K562 (cell line): ENCODE results near the gene PLCD4. TPM values are rescaled to one million over a fixed set of nuclear protein-coding genes. Genes with fewer than 3 reads are reported as not detected.

Source experiments
- ATAC-seq: fragments of 200-7000 bp; cut with Tn5 transposase; 3 replicates; pipeline ENCODE4 v1.9.1; 2020; ENCODE audit warnings: moderate library complexity
- BruUV-seq: library from RNA; stranded (reverse); fragments of 400-500 nt; replicated peaks from 2 replicates; lab custom pipeline; 2021; lab: Mats Ljungman, UMichigan
- CTCF ChIA-PET: fragments of 300-600 bp; formaldehyde crosslinking; extraction: SDS; loops from one replicate; lab custom pipeline; 2021; ENCODE audit warnings: low intra/inter-chr PET ratio; lab: Yijun Ruan, JAX
- POLR2A ChIA-PET: fragments of 300-600, 350-650 bp; sonication (Branson Sonifier 250); formaldehyde crosslinking; extraction: SDS; loops from one replicate; lab custom pipeline; 2021; ENCODE audit warnings: antibody characterized with exemption, inconsistent platforms; lab: Yijun Ruan, JAX
- DNase-seq, 4 experiments: peaks; one replicate each; pipeline versions ENCODE4 v3.0.0 to v3.0.0-alpha.2; 2011 to 2018; ENCODE audit warnings: low spot score in 3 of 4, mixed read lengths in 3 of 4; ENCODE audit errors: extremely low read depth in 1 of 4
- FAIRE-seq: peaks from 2 replicates; lab custom pipeline; 2011; peaks lifted over from hg19 to GRCh38; lab: Jason Lieb, UNC
- H2AFZ ChIP-seq: 2 replicates; pipeline ENCODE4 v1.6.0; 2011; ENCODE audit warnings: low read depth, low read length, control low read depth, inconsistent platforms
- H3K27ac ChIP-seq: fragments of 200-600 bp; 3 replicates; pipeline ENCODE4 v1.8.0; 2011; ENCODE audit warnings: low read depth, mild to moderate bottlenecking, control low read depth, inconsistent platforms, low read length, moderate library complexity, mixed read lengths; ENCODE audit errors: extremely low read depth
- H3K27me3 ChIP-seq, 2 experiments: fragments of 300-600 bp in 1 of 2; 2 replicates in 1 of 2; 3 replicates in 1 of 2; pipeline versions ENCODE4 v1.6.0 to v1.8.0; 2011; ENCODE audit warnings: inconsistent platforms in 2 of 2, low read length in 2 of 2, mild to moderate bottlenecking in 1 of 2, mixed read lengths in 1 of 2, moderate library complexity in 1 of 2; ENCODE audit not compliant: control insufficient read depth in 2 of 2, insufficient read depth in 2 of 2
- H3K36me3 ChIP-seq: fragments of 300-600 bp; 3 replicates; pipeline ENCODE4 v1.8.0; 2011; ENCODE audit warnings: mild to moderate bottlenecking, low read length, inconsistent platforms; ENCODE audit not compliant: control insufficient read depth, insufficient read depth
- H3K4me1 ChIP-seq, 2 experiments: fragments of 200-600 bp in 1 of 2; replicated peaks in 1 of 2; 2 replicates in 1 of 2; 3 replicates in 1 of 2; pipeline versions ENCODE4 v1.5.1 to v1.8.0; 2011; ENCODE audit warnings: inconsistent platforms in 2 of 2, low read length in 2 of 2, mild to moderate bottlenecking in 1 of 2, mixed read lengths in 1 of 2, moderate library complexity in 1 of 2; ENCODE audit not compliant: control insufficient read depth in 2 of 2, insufficient read depth in 2 of 2
- H3K4me2 ChIP-seq: 2 replicates; pipeline ENCODE4 v1.6.1; 2011; ENCODE audit warnings: low read length, control low read depth, inconsistent platforms, mixed read lengths; ENCODE audit not compliant: insufficient read depth
- H3K4me3 ChIP-seq: fragments of 200-600 bp; sonication (generic), shearing (Covaris generic); 2 replicates; pipeline ENCODE4 v1.5.1; 2016; ENCODE audit warnings: control low read depth, inconsistent platforms
- H3K79me2 ChIP-seq: fragments of 200-600 bp; 3 replicates; pipeline ENCODE4 v1.8.0; 2011; ENCODE audit warnings: low read length, inconsistent platforms; ENCODE audit not compliant: control insufficient read depth, insufficient read depth
- H3K9ac ChIP-seq, 2 experiments: 2 replicates each; pipeline versions ENCODE4 v1.6.0 to v1.6.1; 2011; ENCODE audit warnings: low read depth in 2 of 2, low read length in 2 of 2, control low read depth in 1 of 2, inconsistent platforms in 1 of 2, mild to moderate bottlenecking in 1 of 2, mixed read lengths in 1 of 2; ENCODE audit not compliant: insufficient read depth in 1 of 2
- H3K9me1 ChIP-seq: one replicate; pipeline ENCODE4 v1.6.0; 2011; ENCODE audit warnings: inconsistent platforms, mild to moderate bottlenecking, low read length, moderate library complexity; ENCODE audit not compliant: control insufficient read depth, insufficient read depth
- H3K9me3 ChIP-seq: replicated peaks from 2 replicates; pipeline ENCODE4 v1.5.1; 2011; ENCODE audit warnings: low read depth, low read length, inconsistent platforms; ENCODE audit not compliant: control insufficient read depth, insufficient read depth
- H4K20me1 ChIP-seq: replicated peaks from 2 replicates; pipeline ENCODE4 v1.6.1; 2011; ENCODE audit warnings: low read length, inconsistent platforms, mixed read lengths; ENCODE audit not compliant: control insufficient read depth, insufficient read depth
- ATF3 ChIP-seq, 2 experiments: fragments of 450-650 bp in 1 of 2; sonication (generic) in 1 of 2; formaldehyde crosslinking in 1 of 2; IDR thresholded peaks in 1 of 2; conservative IDR thresholded peaks in 1 of 2; 2 replicates each; pipeline versions ENCODE4 v1.6.1 to v1.8.1; 2016 to 2023; ENCODE audit warnings: mild to moderate bottlenecking in 2 of 2, moderate library complexity in 2 of 2, inconsistent platforms in 1 of 2, missing genetic modification reagents in 1 of 2
- FOXK2 ChIP-seq, 2 experiments: fragments of 450-650 bp; IDR thresholded peaks in 1 of 2; conservative IDR thresholded peaks in 1 of 2; 2 replicates each; pipeline ENCODE4 v1.6.1; 2016; ENCODE audit warnings: low read depth in 2 of 2, mild to moderate bottlenecking in 1 of 2
- HMG20A ChIP-seq: fragments of 450-650 bp; formaldehyde crosslinking; conservative IDR thresholded peaks from 2 replicates; pipeline ENCODE4 v1.4.0; 2020; ENCODE audit warnings: mild to moderate bottlenecking, mixed read lengths
- HMG20B ChIP-seq: fragments of 250-450 bp; sonication (Bioruptor Pico); IDR thresholded peaks from 2 replicates; pipeline ENCODE4 v1.5.0; 2021; ENCODE audit warnings: mild to moderate bottlenecking
- HNRNPH1 ChIP-seq: fragments of 200-400 bp; formaldehyde crosslinking; optimal IDR thresholded peaks from 2 replicates; pipeline ENCODE3; 2017; ENCODE audit warnings: low read depth, mild to moderate bottlenecking, low read length, moderate library complexity
- JUND ChIP-seq, 2 experiments: IDR thresholded peaks; 2 replicates in 1 of 2; 3 replicates in 1 of 2; pipeline ENCODE4 v1.6.1; 2011; ENCODE audit warnings: borderline replicate concordance in 2 of 2, low read depth in 2 of 2, low read length in 2 of 2, improper control_type of control experiment in 1 of 2, missing biosample characterization in 1 of 2, missing genetic modification characterization in 1 of 2, missing genetic modification reagents in 1 of 2
- NFE2 ChIP-seq: IDR thresholded peaks from 2 replicates; pipeline ENCODE4 v1.6.1; 2014; ENCODE audit warnings: antibody characterized with exemption, low read depth
- NUFIP1 ChIP-seq: fragments of 450-650 bp; IDR thresholded peaks from 2 replicates; pipeline ENCODE4 v1.6.1; 2018; ENCODE audit not compliant: partially characterized antibody
- POLR2AphosphoS5 ChIP-seq: IDR thresholded peaks from 2 replicates; pipeline ENCODE4 v1.6.1; 2011; ENCODE audit warnings: mild to moderate bottlenecking, low read depth, low read length, moderate library complexity; ENCODE audit not compliant: control insufficient read depth, insufficient read depth
- SMAD1 ChIP-seq: fragments of 150-350 bp; IDR thresholded peaks from 2 replicates; pipeline ENCODE4 v1.6.1; 2014; ENCODE audit warnings: low read length, low read depth; ENCODE audit not compliant: partially characterized antibody
- SMARCA4 ChIP-seq: fragments of 450-650 bp; IDR thresholded peaks from 2 replicates; pipeline ENCODE4 v1.6.1; 2016
- TAL1 ChIP-seq: fragments of 450-650 bp; IDR thresholded peaks from 2 replicates; pipeline ENCODE4 v1.6.1; 2016; ENCODE audit warnings: mild to moderate bottlenecking
- TBP ChIP-seq: optimal IDR thresholded peaks from 2 replicates; pipeline ENCODE3; 2011; ENCODE audit warnings: low read depth, low read length, improper control_type of control experiment
- UBTF ChIP-seq, 2 experiments: IDR thresholded peaks; 2 replicates each; pipeline ENCODE4 v1.6.1; 2012; ENCODE audit warnings: improper control_type of control experiment in 2 of 2, low read depth in 2 of 2, low read length in 2 of 2, borderline replicate concordance in 1 of 2
- XRCC3 ChIP-seq: fragments of 450-650 bp; IDR thresholded peaks from 2 replicates; pipeline ENCODE4 v1.6.1; 2017; ENCODE audit warnings: mild to moderate bottlenecking, moderate library complexity
- ZFX ChIP-seq: sonication (generic); formaldehyde crosslinking; IDR thresholded peaks from 2 replicates; pipeline ENCODE4 v1.8.0; 2022; ENCODE audit warnings: mild to moderate bottlenecking, missing genetic modification reagents, moderate library complexity
- ZNF24 ChIP-seq: fragments of 450-650 bp; IDR thresholded peaks from 2 replicates; pipeline ENCODE4 v1.6.1; 2016
- WGBS: fragments of 100-300 bp; shearing (Covaris generic); methylation state at CpG from one replicate; pipeline ENCODE4 v1.1.6; 2016; ENCODE audit warnings: low coverage, mixed read lengths; ENCODE audit not compliant: insufficient coverage; ENCODE audit errors: missing lambda C conversion rate; 5-methylcytosine and 5-hydroxymethylcytosine counted together
- in situ Hi-C: fragments of 300-500 bp; cut with MboI; formaldehyde crosslinking; loops from 4 replicates; pipeline ENCODE4 v1.15.0; 2018; ENCODE audit warnings: inconsistent platforms, mixed read lengths
- intact Hi-C: fragments of 100-400 bp; cut with micrococcal nuclease; formaldehyde crosslinking; loops from 2 replicates; pipeline ENCODE4 v1.14.2; 2022
- polyA plus RNA-seq, 8 experiments: library from polyadenylated mRNA; depleted of rRNA in 4 of 8; stranded (reverse) in 5 of 8; unstranded in 3 of 8; fragments of >200 nt; fragmentation: Nextera tagmentation in 2 of 8; fragmentation: Illumina TruSeq in 1 of 8; extraction: Ambion mirVana in 2 of 8; extraction: Trizol in 1 of 8; gene quantifications; 2 replicates each; pipeline versions ENCODE4 v1.2.1 to v1.2.3, GENCODE V29; 2011 to 2014; ENCODE audit warnings: inconsistent platforms in 1 of 8, missing spikeins in 1 of 8
- total RNA-seq, 7 experiments: library from RNA; depleted of rRNA in 6 of 7; stranded (reverse); fragments of >200 nt in 6 of 7; fragmentation: Illumina TruSeq in 2 of 7; extraction: Trizol in 2 of 7; gene quantifications; 2 replicates each; pipeline versions ENCODE4 v1.2.1 to v1.2.3, GENCODE V29; 2011 to 2021; ENCODE audit warnings: low replicate concordance in 1 of 7

Gene PLCD4
- total and polyA plus RNA-seq, 9 of the 15 experiments (the other 6 are each of a cell fraction or from before 2014, with no cell fraction given), result 0.13 to 0.38 TPM; not detected in 7

- Histone ChIP-seq H3K9me3 (no peaks in the 10 kb centered on the region), H3K4me3 (peak overlapping the region; percentile 77), H3K4me1 (peaks cover 8% of the 10 kb centered on the region in 2 experiments; a peak in 4 of 5 replicates), H3K4me2 (peak overlapping the region; percentile 97), H3K9me1 (no peaks in the 10 kb centered on the region), H4K20me1 (0 out of 2 replicates have a peak, but pooled peaks cover 3% of the 10 kb centered on the region), H3K27ac (peak overlapping the region; percentile 94), H2AFZ (peak overlapping the region; percentile 99; the same call in 1 of the 2 replicates), H3K79me2 (peaks cover 97% of the 10 kb centered on the region), H3K27me3 (no peaks in the 10 kb centered on the region), H3K9ac (peak overlapping the region; percentile 87 to 88), H3K36me3 (peaks cover 45% of the 10 kb centered on the region; the same call in 2 of the 3 replicates)
- DNase-seq, result peak in 2 of 4 experiments; percentile 7 to 34
- CTCF ChIA-PET, result no interaction called here
- in situ Hi-C loops, result no loop called here
- peak; percentile 56 for FAIRE-seq
- TSS peak; percentile 54 for BruUV-seq
- POLR2A ChIA-PET, result no interaction called here
- ATAC-seq, result peak; percentile 1; the same call in 1 of the 3 replicates
- WGBS, result 0% methylated on average over 10 of the region's 10 CpGs
- intact Hi-C loops, result loop anchor here (5.0 kb wide), 2 partner anchors 173 to 278 kb away; partner anchors contain the start of genes CTDSP1 and TMBIM1
- TF ChIP-seq ZNF24, result no peak
- TF ChIP-seq HNRNPH1, result no peak
- no peak for TF ChIP-seq POLR2AphosphoS5
- TF ChIP-seq XRCC3, result no peak
- TF ChIP-seq NFE2, result no peak
- no peak for TF ChIP-seq SMARCA4
- no peak for TF ChIP-seq FOXK2 (conservative IDR thresholded peaks at IDR 0.05 in 1 of 2, IDR thresholded peaks at IDR 0.05 in 1 of 2; ENCODE audit: low read depth in 2 of 2)
- 0 out of 4 replicates have a peak, but pooled peaks of 1 of the 2 experiments have one; percentile 25 for TF ChIP-seq UBTF (IDR thresholded peaks at IDR 0.05; ENCODE audit: borderline replicate concordance in 1 of 2, low read depth in 2 of 2, low read length in 2 of 2)
- peak; percentile 72 for TF ChIP-seq ATF3 (IDR thresholded peaks at IDR 0.05)
- TF ChIP-seq ATF3 (CRISPR knock-in tag; conservative IDR thresholded peaks at IDR 0.05), result no peak
- no peak for TF ChIP-seq TAL1
- TF ChIP-seq SMAD1, result no peak
- TF ChIP-seq TBP, result no peak
- no peak for TF ChIP-seq HMG20A (CRISPR knock-in tag)
- no peak for TF ChIP-seq HMG20B (CRISPR knock-in tag)
- no peak for TF ChIP-seq ZFX (CRISPR knock-in tag)
- TF ChIP-seq NUFIP1, result no peak
- TF ChIP-seq JUND (IDR thresholded peaks at IDR 0.05; ENCODE audit: borderline replicate concordance, low read depth, low read length), result no peak
- TF ChIP-seq JUND (tag; IDR thresholded peaks at IDR 0.05; ENCODE audit: borderline replicate concordance, low read depth, low read length), result peak; percentile 21; the same call in 1 of the 3 replicates
These were observed 37.8 kb upstream of the PLCD4 start for GRCh38 chr2:218569661-218570500.
